GM19438 (cell line): ENCODE measurements around the gene RPL26.

Source experiments
- ATAC-seq: cut with Tn5 transposase; IDR thresholded peaks from one replicate; pipeline ENCODE4 v1.9.1; 2021; ENCODE audit warnings: low read depth; ENCODE audit not compliant: unreplicated experiment

RPL26 gene

GRCh38 chr17:8383143-8383822, at the start of gene RPL26:
TSS of gene RPL26 (minus strand) at chr17:8383193. CDS start at chr17:8382310, 883 bp downstream.
- ATAC-seq, result peak; percentile 80

- no peak for ATAC-seq
These were observed 48.0 kb upstream of the RPL26 start for GRCh38 chr17:8430966-8431365.

DNA sequence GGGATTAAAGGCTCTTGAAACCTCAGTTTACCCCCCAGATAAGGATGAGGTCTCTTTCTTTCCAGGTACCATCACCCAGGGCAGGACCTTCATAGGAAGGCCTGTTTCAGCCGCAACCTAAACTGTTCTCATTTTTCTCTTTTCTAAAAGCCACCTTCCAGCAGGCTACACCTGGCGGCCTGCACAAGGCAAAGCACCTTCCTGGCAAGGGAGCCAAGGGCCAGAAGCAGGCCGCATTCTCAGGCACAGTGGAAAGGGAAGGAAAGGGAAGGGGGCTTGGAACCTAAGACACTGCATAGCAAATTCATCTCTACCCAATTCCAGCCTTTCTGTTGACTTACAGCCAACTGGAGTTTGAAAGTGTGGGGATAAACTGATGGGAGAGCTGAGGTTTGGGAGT, 43.8 kb upstream of the RPL26 start:
- ATAC-seq, result no peak

- ATAC-seq, result no peak
These were observed 43.2 kb upstream of the RPL26 start for GRCh38 chr17:8426094-8426720.

DNA sequence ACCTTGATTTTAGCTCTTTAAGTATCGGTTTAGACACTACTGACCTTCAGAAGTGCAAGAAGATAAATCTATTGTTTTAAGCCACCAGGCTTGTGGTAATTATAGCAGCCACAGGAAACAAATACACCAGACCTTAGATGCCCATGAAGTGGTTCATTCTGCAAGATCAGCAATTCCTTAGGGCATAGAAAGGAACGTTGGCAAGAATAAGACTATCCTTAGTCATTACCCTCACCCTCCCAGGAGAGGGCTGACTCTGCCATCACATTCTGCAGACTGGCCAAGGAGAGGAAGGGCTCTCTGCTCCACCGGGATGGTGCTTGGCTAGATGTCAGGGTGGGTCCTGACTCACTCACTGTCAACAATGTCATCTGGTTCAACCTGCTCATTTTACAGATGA, 38.6 kb upstream of the RPL26 start:
- ATAC-seq, result no peak

- ATAC-seq, result no peak
These were observed 37.3 kb upstream of the RPL26 start for GRCh38 chr17:8420041-8420934.

DNA sequence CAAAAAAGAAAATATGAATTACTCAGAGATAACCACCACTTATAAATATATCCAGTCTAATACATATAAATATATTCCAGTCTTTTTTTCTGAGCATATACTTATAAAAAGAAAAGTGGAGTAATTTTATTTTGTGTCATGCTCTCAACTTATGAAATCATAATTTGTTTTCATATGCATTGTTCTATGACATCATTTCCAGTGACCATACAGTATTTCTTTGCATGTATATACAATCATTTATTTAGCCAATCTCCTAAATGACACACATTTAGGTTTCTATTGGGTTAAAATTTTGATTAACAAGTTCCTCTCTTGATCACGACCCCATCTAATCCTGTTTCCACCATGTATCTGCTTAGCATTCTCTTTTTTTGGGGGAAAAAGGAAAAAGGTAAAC, 36.3 kb upstream of the RPL26 start:
- no peak for ATAC-seq

DNA sequence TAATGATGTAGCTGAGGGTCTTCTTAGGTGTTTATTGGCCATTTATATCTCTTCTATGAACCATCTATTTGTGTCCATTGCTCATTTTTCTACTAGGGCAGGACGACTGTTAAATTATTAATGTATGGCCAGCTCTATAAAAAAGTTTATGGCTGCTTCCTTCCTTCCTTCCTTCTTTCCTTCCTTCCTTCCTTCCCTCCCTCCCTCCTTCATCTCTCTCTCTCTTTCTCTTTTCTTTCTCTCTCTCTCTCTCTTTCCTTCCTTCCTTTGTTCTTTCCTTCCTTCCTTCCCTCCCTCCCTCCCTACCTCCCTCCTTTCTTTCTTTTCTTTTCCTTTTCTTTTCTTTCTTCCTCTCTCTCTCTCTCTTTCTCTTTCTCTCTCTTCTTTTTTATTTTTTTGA, 35.5 kb upstream of the RPL26 start:
- ATAC-seq, result no peak

GRCh38 chr17:8417806-8418205, 34.8 kb upstream of the RPL26 start:
- no peak for ATAC-seq

DNA sequence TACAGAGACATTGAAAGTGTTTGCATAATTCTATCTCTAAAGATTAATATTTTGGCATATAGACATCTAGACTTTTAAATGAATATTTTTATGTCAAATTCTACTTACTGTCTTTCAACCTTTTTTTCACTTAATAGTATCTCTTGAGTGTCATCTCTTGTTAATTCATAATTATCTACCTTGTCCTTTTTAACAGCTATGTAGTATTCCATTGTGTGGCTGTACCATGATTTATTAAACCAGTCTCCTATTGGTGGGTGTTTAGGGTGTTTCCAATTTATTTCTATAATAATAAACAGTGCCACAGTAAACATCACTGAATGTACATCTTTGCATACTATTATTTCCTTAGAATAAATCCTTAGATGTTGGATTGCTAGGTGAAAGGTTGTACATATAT, 30.9 kb upstream of the RPL26 start:
- no peak for ATAC-seq

DNA sequence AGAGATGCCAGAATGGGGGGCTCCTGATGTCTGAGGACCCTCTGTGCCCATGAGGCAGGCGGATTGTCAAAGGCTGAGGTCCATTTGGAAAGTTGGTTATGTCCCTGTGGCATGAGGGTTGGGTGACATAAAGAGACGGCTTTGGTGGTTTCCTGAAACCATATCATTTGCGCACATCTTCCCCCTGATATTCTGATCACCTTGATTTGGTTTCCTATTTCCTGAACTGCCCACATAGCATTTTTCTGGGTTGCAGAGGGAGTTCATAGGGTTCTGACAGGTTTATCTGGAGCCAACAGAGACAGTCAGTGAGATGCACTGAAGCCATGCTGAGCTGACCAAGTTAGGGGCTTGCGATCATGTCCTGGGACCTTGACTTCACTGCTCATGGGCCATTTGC, 30.3 kb upstream of the RPL26 start:
- ATAC-seq, result no peak

DNA sequence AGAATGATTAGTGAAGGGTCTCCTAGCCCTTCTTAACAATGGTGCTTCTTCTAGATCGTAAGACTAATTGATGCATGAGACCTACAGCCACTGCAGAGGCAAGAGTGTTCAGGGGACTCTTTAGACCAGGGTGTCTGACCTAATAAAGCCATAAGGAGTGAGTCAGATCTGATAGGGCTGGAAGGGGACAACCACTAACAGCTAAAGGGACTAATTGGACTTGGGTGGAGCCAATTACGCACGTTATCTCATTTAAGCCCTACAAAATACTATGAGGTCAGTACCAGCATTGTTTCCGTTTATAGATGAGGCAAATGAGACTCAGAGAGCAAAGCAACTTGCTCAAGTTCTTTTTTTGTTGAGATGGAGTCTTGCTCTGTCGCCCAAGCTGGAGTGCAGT, 29.1 kb upstream of the RPL26 start:
- no peak for ATAC-seq

DNA sequence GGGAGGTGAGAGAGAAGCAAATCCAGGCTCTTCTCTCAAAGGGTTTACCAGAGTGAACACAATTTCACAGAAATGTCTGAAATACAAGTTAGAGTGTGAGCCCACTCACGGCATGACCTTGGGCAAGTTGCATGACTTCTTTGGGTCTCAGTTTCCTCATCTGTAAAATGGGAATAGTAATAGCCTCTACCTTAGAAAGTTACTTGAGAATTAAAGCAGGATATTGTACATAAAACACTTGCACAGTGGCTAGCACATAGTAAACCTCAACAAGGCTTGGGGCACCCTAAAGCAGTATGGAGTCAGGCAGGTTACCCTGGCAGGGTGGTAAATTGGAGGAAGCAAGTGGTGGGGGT, 27.9 kb upstream of the RPL26 start:
- ATAC-seq, result no peak

DNA sequence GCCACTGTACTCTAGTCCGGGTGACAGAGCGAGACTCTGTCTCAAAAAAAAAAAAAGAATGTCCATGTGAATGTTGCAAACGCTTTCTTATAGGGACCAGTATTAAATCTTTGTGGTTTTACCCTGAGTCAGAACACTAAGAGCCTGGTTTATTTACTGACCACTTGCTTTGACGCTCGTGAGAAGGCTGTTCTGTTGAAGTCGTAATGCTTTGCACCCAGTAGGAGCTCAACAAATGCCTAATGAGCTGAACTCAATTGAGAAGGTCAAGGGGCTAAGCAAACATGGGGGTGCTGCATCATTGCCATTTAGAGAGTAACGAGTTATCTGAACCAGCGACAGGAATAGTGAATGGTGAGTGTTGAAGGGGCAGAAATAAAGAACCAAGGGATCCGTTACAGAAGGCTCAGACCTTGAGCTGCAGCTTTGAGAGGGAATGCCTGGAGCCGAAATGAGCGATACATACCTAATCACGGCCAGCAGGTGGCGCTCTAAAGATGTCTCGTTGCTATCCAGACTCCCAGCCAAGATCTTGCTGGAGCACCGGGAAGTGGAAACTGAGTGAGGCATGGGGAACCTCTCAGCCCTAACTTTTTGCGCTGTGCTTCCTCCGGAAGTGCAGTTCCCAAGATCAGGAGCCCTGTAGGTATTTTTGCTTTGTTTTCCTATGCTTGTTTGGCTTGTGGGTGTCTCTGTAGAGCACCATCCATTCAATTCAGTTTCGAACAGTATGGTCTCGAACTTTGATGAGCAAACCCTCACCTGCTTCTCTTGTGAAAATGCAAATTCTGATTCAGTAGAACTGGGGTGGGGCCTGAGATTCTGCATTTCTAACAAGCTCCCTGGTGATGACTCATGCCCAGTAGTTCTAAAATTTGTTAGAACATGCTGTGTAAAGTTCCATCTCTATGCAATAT, 27.2 kb upstream of the RPL26 start:
- ATAC-seq, result no peak

- no peak for ATAC-seq
These were observed 25.4 kb upstream of the RPL26 start for GRCh38 chr17:8408371-8408770.

- ATAC-seq, result no peak
These were observed 23.2 kb upstream of the RPL26 start for GRCh38 chr17:8406174-8406573.

DNA sequence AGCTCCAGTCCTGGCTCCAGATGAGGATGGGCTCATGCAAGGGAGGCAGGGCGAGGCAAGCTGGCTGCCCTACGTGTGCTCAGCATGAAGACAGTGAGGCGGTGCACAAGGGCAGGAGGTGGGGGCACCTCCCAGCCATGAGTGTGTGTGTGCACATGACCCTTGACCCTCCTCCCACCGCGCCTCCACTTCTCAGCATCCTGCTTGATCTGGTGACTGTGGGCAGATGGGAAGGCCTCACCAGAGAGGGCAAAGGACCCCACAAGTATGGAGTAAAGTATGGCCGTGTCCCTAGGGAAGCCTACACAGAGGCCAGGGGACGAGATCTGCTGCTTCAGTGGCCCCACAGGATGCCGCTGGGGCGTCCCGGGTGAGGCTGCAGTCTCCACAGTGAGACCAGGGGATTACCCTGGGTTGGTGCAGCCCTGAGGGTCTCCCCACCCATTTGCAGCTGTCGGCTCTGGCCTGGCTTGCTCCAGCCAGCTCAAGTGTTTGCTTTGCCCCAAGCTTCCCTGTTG, 22.6 kb upstream of the RPL26 start:
- no peak for ATAC-seq

DNA sequence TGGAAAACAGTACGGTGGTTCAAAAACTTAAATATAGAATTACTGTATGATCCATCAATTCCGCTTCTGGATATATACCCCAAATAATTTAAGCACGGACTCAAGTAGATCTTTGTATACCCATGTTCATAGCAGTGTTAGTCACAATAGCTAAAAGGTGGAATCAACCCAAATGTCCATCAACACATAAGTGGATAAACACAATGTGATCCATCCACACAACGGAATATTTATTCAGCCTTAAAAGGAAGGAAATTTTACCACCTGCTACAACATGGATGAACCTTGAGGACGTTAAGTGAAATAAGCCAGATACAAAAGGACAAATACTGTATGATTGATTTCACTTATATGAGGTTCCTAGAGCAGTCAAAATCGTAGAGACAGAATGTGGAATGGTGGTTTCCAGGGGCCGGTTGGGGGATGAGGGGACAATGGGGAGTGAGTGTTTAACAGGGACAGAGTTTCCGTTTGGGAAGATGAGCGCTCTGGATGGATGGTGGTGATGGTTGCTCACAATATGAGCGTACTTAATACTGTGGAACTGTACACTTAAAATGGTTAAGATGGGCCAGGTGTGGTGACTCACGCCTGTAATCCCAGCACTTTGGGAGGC, 20.0 kb upstream of the RPL26 start:
- no peak for ATAC-seq

DNA sequence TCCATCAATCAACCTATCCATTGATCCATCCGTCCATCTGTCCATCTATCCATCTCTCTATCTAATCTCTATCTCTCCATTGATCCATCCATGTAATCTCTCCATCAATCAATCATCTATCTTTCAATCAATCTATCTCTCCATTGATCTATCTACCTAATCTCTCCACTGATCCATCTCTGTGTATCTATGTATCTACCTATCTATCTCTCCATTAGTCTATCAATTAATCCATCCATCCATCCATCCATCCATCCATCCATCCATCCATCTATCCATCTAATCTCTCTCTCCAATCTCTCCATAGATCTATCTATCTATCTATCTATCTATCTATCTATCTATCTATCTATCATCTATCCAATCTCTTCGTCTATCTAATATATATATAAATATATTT, 18.1 kb upstream of the RPL26 start:
- ATAC-seq, result no peak

DNA sequence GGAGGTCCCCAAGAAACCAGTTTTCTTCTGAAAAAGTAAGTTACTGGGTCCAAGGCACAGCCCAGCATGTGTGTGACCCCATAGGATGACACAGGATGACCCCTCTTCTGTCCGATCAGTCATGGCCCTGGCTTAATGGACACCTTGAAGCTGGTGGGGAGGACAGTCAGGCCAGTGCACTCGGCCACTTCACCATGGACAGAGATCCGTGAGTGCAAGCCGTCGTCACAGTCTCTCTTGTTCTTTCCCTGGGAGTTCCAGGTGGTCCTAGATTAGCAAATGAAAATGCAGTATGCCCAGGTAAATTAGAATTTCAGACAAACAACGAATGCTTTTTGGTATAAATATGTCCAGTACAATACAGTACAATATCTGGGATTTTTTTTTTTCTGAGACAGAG, 16.0 kb upstream of the RPL26 start:
- no peak for ATAC-seq
